ENCODE data around the gene KRTAP5-7. TPM values are rescaled to one million over a fixed set of nuclear protein-coding genes. Genes with fewer than 3 reads are reported as not detected.

The KRTAP5-7 gene
- polyA plus RNA-seq, 1 donor from 2014 or later = 0.56 TPM

- Histone ChIP-seq H3K36me3 (ENCODE audit: insufficient read depth, low read length) (no peaks in the 10 kb centered on the region), H3K9me2 (ENCODE audit: insufficient read depth, low read length) (no peaks in the 10 kb centered on the region), H3K4me2 (ENCODE audit: low read length) (no peak overlapping the region), H3K9ac (ENCODE audit: low read length) (no peak overlapping the region), H4K20me1 (ENCODE audit: insufficient read depth) (no peaks in the 10 kb centered on the region), H3K79me2 (replicated peaks; ENCODE audit: insufficient read depth, low read length) (no peaks in the 10 kb centered on the region), H3F3A (ENCODE audit: insufficient read depth, low read length, poor library complexity, severe bottlenecking) (no peaks in the 10 kb centered on the region), H3K27ac (ENCODE audit: low read length) (no peak overlapping the region), H3K27me3 (ENCODE audit: insufficient read depth, low read depth, low read length) (no peaks in the 10 kb centered on the region), H2AFZ (ENCODE audit: low read depth, low read length) (no peak overlapping the region), H3K4me3 (ENCODE audit: low read length) (no peak overlapping the region), H3K9me3 (ENCODE audit: low read length) (no peaks in the 10 kb centered on the region)
- TF ChIP-seq SMC3 (conservative IDR thresholded peaks at IDR 0.05; ENCODE audit: poor library complexity) (no peak), EZH2 (IDR thresholded peaks at IDR 0.05; ENCODE audit: borderline replicate concordance, insufficient read depth, low read length, poor library complexity, severe bottlenecking) (no peak), EP300 (conservative IDR thresholded peaks at IDR 0.05; ENCODE audit: poor library complexity, severe bottlenecking) (no peak), TAF1 (IDR thresholded peaks at IDR 0.05; ENCODE audit: low read depth) (no peak), REST (IDR thresholded peaks at IDR 0.05; ENCODE audit: borderline replicate concordance) (no peak), RAD21 (conservative IDR thresholded peaks at IDR 0.05) (no peak), CTCF (IDR thresholded peaks at IDR 0.05; ENCODE audit: poor library complexity, severe bottlenecking) (no peak), POLR2AphosphoS5 (IDR thresholded peaks at IDR 0.05) (no peak), MXI1 (conservative IDR thresholded peaks at IDR 0.05; ENCODE audit: poor library complexity, severe bottlenecking) (no peak)
Measured at GRCh38 chr11:71556018-71556417, 29.0 kb downstream of the KRTAP5-7 start.

GRCh38 chr11:71557257-71557656 is 30.2 kb downstream of the KRTAP5-7 start:
- H2AFZ ChIP-seq (ENCODE audit: low read depth, low read length) = no peak overlapping the region
- no peaks in the 10 kb centered on the region for H4K20me1 ChIP-seq (ENCODE audit: insufficient read depth)
- no peaks in the 10 kb centered on the region for H3K9me3 ChIP-seq (ENCODE audit: low read length)
- H3K79me2 ChIP-seq (replicated peaks; ENCODE audit: insufficient read depth, low read length) = no peaks in the 10 kb centered on the region
- H3K4me3 ChIP-seq (ENCODE audit: low read length) = no peak overlapping the region
- TF ChIP-seq EZH2 (IDR thresholded peaks at IDR 0.05; ENCODE audit: borderline replicate concordance, insufficient read depth, low read length, poor library complexity, severe bottlenecking) (no peak), CTCF (IDR thresholded peaks at IDR 0.05; ENCODE audit: poor library complexity, severe bottlenecking) (no peak), MXI1 (conservative IDR thresholded peaks at IDR 0.05; ENCODE audit: poor library complexity, severe bottlenecking) (no peak), SMC3 (conservative IDR thresholded peaks at IDR 0.05; ENCODE audit: poor library complexity) (no peak), RAD21 (conservative IDR thresholded peaks at IDR 0.05) (no peak), EP300 (conservative IDR thresholded peaks at IDR 0.05; ENCODE audit: poor library complexity, severe bottlenecking) (no peak), TAF1 (IDR thresholded peaks at IDR 0.05; ENCODE audit: low read depth) (no peak)
- no peaks in the 10 kb centered on the region for H3K9me2 ChIP-seq (ENCODE audit: insufficient read depth, low read length)
- H3K27me3 ChIP-seq (ENCODE audit: insufficient read depth, low read depth, low read length) = no peaks in the 10 kb centered on the region
- no peak overlapping the region for H3K27ac ChIP-seq (ENCODE audit: low read length)
- no peaks in the 10 kb centered on the region for H3F3A ChIP-seq (ENCODE audit: insufficient read depth, low read length, poor library complexity, severe bottlenecking)
- H3K9ac ChIP-seq (ENCODE audit: low read length) = no peak overlapping the region
- no peak overlapping the region for H3K4me2 ChIP-seq (ENCODE audit: low read length)
- H3K36me3 ChIP-seq (ENCODE audit: insufficient read depth, low read length) = no peaks in the 10 kb centered on the region

Data from neural cell (in vitro differentiated cells).